Activated CD8-positive, alpha-beta memory T cell treated with anti-CD3 and anti-CD28 coated beads, Interleukin-2, amount 50 U/mL, for 1 hour (primary cell): ENCODE measurements around the gene KIF24.
"Not testable (repeated sequence)": the region's sequence is repeated elsewhere in the genome, so short reads cannot be mapped to it uniquely, and the experiment has no call there.

Experiments used
- DNase-seq: peaks from one replicate; pipeline ENCODE4 v3.0.0-alpha.2; 2020; ENCODE audit errors: extremely low read depth

Gene KIF24

GRCh38 chr9:34331196-34331595 is 2.1 kb upstream of the KIF24 start:
- DNase-seq: no peak

- no peak for DNase-seq
These were observed 525 bp downstream of the KIF24 start for GRCh38 chr9:34328500-34328986.

GRCh38 chr9:34326690-34327089 is 2.4 kb downstream of the KIF24 start:
- DNase-seq: no peak

GRCh38 chr9:34322899-34323591 is 6.0 kb downstream of the KIF24 start:
- no peak for DNase-seq

- no peak for DNase-seq
These were observed 7.6 kb downstream of the KIF24 start for GRCh38 chr9:34321451-34321850.

- no peak for DNase-seq
These were observed 10.8 kb downstream of the KIF24 start for GRCh38 chr9:34318163-34318790.

GRCh38 chr9:34317436-34317835 is 11.6 kb downstream of the KIF24 start:
- no peak for DNase-seq

- DNase-seq: no peak
These were observed 17.4 kb downstream of the KIF24 start for GRCh38 chr9:34311499-34312185.

GRCh38 chr9:34310215-34310614 is 18.9 kb downstream of the KIF24 start:
- DNase-seq: no peak

GRCh38 chr9:34308316-34308715 is 20.8 kb downstream of the KIF24 start:
- not testable (repeated sequence) for DNase-seq

- not testable (repeated sequence) for DNase-seq
These were observed 28.0 kb downstream of the KIF24 start for GRCh38 chr9:34301064-34301463.

GRCh38 chr9:34292552-34292951 is 36.5 kb downstream of the KIF24 start:
- DNase-seq: no peak

GRCh38 chr9:34291423-34291822 is 37.6 kb downstream of the KIF24 start:
- DNase-seq: no peak

- DNase-seq: no peak
These were observed 38.0 kb downstream of the KIF24 start for GRCh38 chr9:34291023-34291422.

GRCh38 chr9:34289159-34289558 is 39.9 kb downstream of the KIF24 start:
- DNase-seq: no peak

GRCh38 chr9:34282096-34282495 is 47.0 kb downstream of the KIF24 start:
- DNase-seq: no peak

- no peak for DNase-seq
These were observed 49.7 kb downstream of the KIF24 start for GRCh38 chr9:34279411-34279810.
